ENCODE results near the gene AK2.

AK2 gene

GRCh38 chr1:32972814-32973428, 63.8 kb downstream of the AK2 start:
- DNase-seq (ENCODE audit: low read depth) = peak; percentile 53

- DNase-seq (ENCODE audit: low read depth) = no peak
These were observed 65.1 kb downstream of the AK2 start for GRCh38 chr1:32971576-32971975.

GRCh38 chr1:32971156-32971555, 65.5 kb downstream of the AK2 start:
- no peak for DNase-seq (ENCODE audit: low read depth)

GRCh38 chr1:32969566-32969965, 67.1 kb downstream of the AK2 start:
- DNase-seq (ENCODE audit: low read depth) = peak; percentile 44

- peak; percentile 75 for DNase-seq (ENCODE audit: low read depth)
These were observed 68.7 kb downstream of the AK2 start for GRCh38 chr1:32967888-32968568.

GRCh38 chr1:32966900-32967299, 69.8 kb downstream of the AK2 start:
- DNase-seq (ENCODE audit: low read depth) = no peak

- DNase-seq (ENCODE audit: low read depth) = no peak
These were observed 71.4 kb downstream of the AK2 start for GRCh38 chr1:32965251-32965747.

- DNase-seq (ENCODE audit: low read depth) = peak; percentile 93
These were observed 72.0 kb downstream of the AK2 start, which contains the start of gene RNF19B for GRCh38 chr1:32964461-32965250. TSS of gene RNF19B (minus strand) at chr1:32964809. CDS start at chr1:32964685, 124 bp downstream.

GRCh38 chr1:32963746-32964460, 72.8 kb downstream of the AK2 start:
- DNase-seq (ENCODE audit: low read depth) = peak; percentile 66

- DNase-seq (ENCODE audit: low read depth) = peak; percentile 47
These were observed 74.3 kb downstream of the AK2 start for GRCh38 chr1:32962248-32962896.

- no peak for DNase-seq (ENCODE audit: low read depth)
These were observed 75.8 kb downstream of the AK2 start for GRCh38 chr1:32960819-32961355.

GRCh38 chr1:32960342-32960741, 76.3 kb downstream of the AK2 start:
- no peak for DNase-seq (ENCODE audit: low read depth)

- DNase-seq (ENCODE audit: low read depth) = no peak
These were observed 77.9 kb downstream of the AK2 start for GRCh38 chr1:32958827-32959226.
